Stimulated activated CD4-positive, alpha-beta T cell treated with anti-CD3 and anti-CD28 coated beads, Interleukin-12 subunit alpha, Interleukin-12 subunit beta, amount 100 ng/mL, for 48 hours (primary cell): ENCODE results near the gene FTL.

Experiments used
- DNase-seq, 3 donors: peaks; one replicate each; pipeline ENCODE4 v3.0.0-alpha.2; 2020; ENCODE audit warnings: low read depth in 2 of 3, low spot score in 1 of 3

The FTL gene

DNA sequence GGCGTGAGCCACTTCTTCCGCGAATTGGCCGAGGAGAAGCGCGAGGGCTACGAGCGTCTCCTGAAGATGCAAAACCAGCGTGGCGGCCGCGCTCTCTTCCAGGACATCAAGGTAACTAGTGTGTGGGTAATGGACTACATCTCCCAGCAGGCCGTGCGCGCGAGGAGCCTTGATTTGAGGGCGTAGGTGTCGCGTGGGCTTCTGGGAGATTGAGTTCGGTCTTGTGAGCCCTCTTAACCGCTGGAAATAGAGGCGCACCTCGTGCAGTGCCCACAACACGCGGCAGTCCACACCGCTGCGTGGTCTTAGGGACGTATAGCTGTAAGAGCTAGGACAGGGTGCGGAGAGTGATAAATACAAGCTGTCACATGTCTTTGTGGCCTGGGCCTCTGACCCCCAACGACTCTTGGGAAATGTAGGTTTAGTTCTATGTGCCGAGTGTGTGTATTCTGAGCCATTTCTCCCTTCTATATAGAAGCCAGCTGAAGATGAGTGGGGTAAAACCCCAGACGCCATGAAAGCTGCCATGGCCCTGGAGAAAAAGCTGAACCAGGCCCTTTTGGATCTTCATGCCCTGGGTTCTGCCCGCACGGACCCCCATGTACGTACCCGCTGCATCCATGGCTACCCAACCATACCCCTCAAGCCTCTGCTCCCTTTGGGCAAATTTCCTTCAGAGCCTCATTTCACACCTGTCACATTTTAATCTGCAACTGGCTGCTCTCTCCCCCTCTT, 864 bp downstream of the FTL start:
- DNase-seq: peak; percentile 82 to 84 (median 84)

DNA sequence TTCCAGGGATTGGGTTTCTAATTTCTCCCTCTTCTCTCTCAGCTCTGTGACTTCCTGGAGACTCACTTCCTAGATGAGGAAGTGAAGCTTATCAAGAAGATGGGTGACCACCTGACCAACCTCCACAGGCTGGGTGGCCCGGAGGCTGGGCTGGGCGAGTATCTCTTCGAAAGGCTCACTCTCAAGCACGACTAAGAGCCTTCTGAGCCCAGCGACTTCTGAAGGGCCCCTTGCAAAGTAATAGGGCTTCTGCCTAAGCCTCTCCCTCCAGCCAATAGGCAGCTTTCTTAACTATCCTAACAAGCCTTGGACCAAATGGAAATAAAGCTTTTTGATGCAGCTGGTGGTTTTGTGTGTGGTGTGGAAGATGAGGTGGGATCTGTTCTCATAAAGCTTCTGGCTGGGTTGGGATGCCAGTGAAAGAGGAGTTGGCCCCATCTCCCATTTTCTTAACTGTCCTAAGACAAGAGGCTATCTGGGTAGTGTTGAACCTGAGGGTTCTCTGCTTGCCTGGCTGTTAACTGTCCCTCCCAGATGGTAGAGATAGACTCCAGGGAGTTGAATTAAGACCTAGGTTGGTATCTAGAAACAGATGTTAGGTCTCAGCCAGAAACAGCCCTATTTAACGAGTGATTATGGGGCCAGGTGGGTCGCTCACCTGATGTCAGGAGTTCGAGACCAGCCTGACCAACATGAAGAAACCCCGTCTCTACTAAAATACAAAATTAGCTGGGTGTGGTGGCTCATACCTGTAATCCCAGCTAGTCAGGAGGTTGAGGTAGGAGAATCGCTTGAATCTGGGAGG, 1.6 kb downstream of the FTL start:
- DNase-seq: no peak

DNA sequence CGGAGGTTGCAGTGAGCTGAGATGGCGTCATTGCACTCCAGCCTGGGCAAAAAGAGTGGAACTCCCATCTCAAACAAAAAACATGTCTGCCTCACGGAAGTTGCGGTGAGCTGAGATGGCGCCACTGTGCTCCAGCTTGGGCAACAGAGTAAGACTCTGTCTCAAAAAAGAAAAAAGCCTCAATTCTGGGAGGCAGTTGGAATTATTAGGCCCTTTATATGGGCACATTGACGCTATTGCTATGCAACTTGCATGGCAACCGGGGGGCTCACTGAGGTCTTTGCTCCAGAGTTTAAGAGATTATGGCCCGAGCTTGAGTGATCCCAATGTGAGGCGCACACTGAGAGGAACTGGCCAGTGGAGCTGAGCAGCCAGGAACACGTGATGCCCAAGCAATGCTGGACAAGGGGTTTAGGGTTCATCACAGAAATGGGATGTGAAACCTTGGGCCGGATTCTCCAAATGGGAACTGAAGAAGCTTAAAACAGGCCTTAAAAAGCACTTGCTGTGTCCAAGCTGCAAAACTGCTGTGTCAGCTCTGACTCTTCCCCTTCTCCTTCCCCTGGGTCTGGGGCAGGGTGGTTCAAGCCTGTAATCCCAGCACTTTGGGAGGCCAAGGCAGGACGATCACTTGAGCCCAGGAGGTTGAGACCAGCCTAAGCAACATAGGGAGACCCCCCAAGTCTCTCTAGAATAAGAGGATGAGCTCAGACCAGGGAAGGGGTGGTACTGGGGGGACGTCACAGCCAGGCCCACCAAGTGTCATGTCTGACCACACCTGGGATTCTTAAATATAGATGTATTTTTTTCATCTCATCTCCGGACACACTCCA, 2.5 kb downstream of the FTL start:
- no peak for DNase-seq

DNA sequence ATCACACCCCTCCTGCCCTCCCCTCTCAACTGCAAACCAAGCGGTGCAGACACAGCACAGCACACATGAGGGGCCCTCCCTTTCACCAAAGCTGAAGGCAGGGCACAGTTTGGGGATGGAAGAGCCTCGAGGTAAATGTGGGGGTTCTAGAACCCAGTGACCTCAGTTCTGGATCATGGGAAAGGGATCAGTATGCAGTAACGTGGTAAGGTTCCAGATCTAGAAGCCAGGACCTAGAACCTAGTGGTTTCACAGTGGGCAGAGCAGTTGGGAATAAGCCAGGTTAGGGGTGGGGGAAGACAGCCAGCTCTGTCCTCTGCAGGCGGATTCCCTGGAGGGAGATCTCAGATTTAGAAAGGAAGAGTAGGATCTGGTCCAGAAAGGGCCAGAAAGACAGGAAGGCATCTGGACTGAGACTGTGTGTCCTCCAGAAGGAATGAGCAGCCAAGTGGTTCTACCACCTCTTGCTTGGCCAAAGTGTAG, 3.1 kb downstream of the FTL start:
- DNase-seq: no peak

DNA sequence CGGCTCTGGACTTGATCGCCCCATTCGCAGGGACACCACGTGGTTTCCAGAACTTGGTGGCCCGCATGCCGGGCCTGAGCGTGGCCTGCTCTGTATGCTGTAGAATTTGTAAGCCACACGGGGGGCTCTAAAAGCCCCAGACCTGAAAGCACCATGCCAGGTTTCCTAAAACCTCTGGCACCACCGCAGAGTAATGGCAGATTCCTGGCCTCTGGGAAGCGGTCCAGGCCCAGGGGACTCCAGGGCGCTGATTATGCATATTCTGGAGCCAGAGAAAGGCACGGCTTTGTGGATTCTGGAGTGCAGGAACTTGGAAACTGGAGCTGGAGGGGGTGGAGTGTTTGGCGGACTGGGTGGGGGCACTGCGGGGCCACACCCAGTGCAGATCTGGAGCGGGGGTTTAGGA, 3.7 kb downstream of the FTL start:
- DNase-seq: no peak

DNA sequence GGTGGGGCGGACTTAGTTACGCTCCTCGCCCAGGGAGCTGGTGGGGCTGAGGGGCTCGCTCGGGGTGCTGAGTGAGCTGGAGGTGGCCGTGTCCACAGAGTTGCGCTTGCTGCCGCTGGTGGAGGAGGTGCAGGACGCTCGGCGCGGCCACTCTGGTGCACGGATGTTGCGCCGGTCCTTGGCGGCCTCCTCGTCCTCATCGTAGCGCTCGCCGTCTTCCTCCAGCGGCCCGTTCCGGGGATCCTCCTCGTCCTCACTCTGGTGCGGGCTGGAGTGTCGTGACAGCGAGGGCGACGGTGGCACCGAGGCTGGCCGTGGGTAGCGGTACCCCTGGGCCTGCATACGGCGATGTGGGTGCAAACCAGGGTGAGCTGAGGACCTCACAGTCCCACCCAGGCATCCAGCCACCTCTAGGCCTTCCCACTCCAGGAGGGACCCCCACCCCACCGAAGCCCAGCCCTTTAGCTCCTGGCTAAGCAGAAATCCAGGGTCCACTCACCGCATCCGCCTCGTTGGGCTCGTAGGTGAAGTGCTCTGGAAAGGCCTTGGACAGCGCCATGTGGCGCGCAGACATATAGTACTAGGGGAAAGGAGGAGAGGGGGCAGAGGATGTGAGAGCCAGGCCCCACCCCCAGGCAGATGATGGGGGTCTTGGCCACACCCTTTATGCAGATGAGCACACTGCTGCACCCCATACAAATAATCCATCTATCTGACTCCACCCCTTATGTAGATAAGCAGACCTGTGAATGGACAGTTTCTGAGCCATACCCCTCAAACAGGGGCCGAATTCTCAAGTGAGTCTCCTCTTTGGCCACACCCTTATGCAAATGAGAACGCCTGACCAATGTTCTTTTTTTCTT, 4.4 kb downstream of the FTL start:
- no peak for DNase-seq

DNA sequence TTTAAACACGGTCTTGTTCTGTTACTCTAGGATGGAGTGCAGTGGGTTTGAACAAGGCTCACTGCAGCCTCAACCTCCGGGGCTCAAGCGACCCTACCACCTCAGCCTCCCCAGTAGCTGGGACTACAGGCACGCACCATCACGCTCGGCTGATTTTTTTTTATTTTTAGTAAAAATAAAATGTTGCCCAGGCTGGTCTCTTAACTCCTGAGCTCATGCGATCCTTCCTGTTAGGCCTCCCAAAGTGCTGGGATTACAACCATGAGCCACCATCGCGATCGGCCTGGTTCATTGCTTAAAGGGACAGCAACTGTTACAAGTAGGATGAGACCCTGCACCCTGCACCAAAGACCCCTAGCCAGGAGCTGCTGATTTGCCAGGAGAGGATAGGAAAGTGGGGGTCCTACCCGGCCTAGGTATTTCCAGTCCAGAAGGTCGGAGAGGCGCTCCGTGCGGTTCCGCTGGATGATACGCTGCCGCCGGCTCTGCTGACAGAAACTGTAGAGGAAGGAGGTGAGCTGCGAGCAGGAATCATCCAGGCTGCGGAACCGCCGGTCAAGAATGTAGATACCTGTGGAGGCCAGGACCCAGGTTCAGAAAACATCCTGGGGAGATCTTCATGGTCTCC, 5.1 kb downstream of the FTL start:
- DNase-seq: no peak

DNA sequence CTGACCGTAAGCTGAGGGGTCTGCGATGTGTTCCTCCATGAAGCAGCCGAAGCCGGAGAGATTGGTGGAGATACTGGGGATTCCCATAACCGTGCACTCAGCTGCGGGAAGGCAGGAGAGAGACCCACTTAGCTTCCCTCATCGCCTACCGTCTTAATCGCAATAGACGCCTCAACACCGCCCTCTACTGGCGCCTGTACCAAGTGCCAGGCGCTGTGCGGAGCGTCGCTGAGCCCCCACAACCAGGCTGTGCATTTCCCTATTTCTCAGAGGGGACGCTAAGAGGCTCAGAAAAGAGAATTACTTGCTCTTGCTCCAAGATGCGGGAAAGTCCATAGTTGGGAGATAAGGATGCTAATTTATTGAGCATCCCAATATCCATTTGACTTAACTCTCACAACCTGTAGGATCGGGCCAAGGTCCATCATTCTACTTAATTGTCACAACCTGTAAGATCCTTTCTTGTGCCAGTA, 5.8 kb downstream of the FTL start:
- DNase-seq: peak; percentile 63 to 77 (median 75)

DNA sequence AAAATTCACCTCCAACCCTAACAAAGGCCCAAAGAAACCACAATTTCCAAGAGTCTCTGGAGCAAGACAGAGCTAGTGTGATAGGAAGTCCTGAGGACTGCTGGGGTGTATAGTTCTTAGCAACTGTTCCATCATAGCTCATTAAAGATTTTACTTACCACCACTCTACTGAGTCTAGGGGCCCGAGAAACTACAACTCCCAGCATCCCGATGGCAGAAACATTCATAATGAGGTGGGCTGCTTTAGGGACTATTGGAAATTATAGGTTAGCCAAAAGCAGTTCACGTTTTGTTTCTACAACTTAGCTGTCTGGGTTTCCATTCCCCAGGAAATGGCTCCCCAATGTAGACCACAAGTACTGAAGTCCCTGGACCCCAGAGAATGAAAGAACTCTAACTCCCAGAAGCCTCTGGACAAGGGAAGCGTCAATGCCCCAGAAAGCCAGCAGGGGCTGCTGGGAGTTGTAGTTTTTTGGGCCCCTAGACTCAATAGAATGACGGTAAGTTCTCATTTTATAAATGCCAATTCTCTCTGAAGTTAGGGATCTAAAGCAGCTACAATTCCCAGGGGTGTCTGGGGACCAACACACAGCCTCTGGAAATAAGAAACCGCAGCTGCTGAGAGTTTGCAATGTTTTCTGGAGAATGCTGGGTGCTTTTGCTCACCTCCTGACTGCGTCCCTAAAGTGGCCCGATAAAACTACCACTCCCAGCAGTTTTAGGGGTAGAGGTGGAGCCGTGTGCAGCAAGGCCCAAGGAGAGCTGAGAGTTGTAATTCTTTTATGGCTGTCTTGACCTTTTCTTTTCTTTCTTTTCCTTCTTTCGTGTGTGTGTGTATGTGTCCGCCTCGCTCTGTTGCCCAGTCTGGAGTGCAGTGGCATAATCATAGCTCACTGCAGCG, 11.1 kb downstream of the FTL start:
- DNase-seq: no peak

DNA sequence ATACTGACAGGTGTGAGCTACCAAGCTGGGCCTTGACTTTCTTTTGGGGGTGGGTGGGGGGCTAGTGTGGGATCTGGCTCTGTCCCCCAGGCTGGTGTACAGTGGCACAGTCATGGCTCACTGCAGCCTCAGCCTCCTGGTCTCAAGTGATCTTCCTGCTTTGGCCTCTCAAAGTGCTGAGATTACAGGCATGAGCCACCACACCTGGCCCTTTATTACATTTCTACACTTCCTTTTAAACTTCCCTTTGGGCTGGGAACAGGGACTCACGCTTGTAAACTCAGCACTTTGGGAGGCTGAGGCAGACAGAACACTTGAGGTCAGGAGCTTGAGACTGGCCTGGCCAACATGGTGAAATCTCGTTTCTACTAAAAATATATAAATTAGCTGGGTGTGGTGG, 12.0 kb downstream of the FTL start:
- DNase-seq: no peak

DNA sequence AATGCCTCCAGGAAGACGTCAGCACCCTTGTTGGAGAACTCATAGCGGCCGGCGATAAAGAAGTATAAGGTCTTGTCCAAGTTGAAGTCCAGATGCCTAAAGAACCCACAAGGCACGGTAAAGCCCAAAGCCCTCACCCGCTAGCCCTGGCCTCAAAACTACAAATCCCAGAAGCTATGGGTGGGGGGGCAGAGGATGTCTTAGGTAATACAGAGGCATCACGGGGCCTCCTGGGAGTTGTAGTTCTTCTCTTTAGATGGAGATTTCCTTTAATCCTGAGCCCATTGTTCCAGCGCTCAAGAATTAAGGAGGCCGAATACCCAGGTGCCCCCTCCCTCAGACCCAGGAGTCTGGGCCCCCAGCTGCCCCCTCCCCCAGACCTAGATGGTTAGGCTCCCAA, 17.2 kb downstream of the FTL start:
- no peak for DNase-seq

DNA sequence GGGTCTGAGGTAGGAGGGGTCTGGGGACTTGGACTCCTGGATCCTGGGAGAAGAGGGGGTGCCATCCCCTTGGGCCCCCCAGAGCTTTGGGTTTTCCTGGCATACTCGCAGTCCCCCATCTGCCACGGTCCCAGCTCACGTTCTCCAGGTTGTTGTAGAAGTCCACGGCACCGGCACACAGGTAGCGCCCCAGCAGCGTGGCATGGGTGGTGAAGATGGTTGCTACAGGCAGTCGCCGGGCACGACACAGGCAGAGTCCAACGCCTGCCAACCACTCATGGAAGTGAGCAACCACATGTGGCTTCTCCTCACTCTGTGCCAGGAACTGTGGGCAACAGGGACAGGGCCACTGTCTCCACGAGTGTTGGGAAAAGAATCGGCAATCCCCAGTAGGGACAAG, 20.6 kb downstream of the FTL start:
- no peak for DNase-seq

DNA sequence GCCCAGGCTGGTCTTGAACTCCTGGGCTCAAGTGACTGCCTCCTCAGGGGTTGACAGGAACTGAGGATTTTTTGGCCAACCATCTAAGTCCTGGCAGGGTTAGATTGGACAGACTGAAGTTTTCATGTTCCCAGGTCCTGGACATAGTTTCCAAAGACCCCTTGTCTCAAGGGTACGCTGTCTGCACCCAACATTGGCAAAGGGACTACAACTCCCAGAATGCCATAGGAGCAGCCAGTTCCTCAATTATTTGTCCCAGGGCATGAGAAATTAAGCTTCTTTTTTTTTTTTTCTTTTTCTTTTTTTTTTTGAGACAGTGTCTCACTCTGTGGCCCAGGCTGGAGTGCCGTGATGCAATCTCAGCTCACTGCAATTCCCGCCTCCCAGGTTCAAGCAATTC, 21.1 kb downstream of the FTL start:
- no peak for DNase-seq

DNA sequence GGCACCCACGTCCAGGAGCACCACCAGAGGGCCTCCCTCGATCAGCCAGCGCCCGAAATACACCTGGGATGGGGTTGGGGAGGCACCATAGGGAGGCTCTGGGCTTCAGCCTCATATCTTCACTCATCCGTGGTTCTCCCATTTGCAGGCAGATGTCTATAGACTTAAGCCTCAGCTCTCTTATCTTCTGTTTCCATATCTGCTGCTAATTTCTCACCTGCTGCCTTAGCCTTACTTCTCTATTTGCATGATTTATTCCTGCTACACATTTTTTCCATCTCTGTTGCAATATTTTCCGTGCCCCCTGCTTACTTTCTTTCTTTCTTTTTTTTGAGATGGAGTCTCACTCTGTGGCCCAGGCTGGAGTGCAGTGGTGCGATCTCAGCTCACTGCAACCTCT, 22.2 kb downstream of the FTL start:
- DNase-seq: no peak

DNA sequence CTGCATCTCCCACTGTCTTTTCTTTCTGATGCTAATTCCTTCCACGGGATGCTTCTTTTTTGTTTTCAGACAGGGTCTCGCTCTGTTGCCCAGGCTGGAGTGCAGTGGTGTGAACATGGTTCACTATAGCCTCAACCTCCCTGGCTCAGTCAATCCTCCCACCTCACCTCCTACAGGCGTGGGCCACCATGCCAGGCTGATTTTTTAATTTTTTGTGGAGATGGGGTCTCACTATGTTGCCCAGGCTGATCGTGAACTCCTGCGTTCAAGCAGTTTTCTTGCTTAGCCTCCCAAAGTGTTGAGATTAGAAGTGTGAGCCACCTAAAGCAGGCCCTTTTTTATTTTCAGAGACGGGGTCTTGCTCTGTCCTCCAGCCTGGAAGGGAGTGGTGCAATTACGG, 23.2 kb downstream of the FTL start:
- DNase-seq: no peak

DNA sequence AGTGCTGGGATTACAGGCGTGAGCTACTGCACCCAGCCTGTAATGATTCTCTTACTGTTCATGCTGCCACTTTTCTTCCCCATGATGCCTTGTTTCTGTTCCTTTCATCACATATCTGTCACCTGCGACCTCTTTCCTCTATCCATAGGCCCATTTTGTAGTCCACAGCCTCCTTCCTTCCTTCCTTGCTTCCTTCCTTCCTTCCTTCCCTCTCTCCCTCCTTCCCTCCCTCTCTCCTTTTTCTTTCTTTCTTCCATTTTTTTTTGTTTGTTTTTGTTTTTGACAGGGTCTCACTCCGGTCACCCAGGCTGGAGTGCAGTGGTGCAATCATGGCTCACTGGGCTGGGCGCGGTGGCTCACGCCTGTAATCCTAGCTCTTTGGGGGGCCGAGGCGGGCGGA, 23.8 kb downstream of the FTL start:
- DNase-seq: no peak

DNA sequence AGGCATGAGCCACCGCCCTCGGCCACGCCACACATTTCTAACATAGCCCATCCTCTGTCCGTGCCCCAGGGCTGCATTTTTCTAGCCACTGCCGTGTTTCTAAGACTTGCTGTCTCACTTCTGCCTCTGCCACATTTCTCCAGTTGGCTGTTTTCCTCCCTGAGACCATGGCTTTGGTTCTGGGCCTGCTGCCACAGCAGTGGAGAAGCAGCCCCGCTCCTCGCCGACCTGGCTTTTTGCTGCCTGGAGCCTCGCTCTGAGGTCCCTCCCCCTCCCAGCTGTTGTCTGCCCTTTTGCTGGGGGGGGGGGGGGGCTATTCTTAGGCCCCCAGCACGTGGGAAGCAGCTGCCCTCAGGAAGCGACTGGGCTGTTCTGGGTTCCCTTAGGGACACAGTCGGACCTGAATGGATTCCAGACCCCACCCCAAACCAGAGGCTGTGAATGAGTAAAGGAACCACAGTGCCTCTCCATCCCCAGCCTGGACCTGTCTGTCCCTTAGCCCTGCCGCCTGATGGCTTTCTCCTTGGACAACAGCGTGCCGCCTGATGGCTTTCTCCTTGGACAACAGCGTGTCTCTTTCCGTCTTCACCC, 24.7 kb downstream of the FTL start:
- DNase-seq: no peak

DNA sequence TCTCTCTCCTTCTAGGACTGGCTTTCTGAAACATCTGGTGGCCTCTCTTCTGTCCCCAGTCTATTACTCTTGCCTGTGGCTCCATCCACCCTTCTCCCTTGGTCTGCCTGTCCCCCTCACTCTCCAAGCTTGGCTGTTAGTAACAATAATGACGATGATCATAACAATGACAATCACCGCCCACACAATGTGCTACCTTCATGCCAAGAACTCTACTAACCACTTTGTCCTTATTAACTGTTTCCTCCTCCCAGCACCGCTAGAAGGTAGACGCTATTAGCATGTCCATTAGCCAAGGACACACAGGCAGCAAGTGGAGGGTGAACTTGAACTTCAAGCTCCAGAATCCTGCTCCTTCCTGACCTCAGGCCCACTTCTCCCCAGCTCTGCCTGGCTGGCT, 25.3 kb downstream of the FTL start:
- DNase-seq: no peak
